GM19438 (cell line): ENCODE data around the gene ADGRB3.
A peak's percentile ranks its signal among the peaks of the same experiment; 100 is the strongest.

ENCODE experiments used
- ATAC-seq: cut with Tn5 transposase; IDR thresholded peaks from one replicate; pipeline ENCODE4 v1.9.1; 2021; ENCODE audit warnings: low read depth; ENCODE audit not compliant: unreplicated experiment

ADGRB3 gene

DNA sequence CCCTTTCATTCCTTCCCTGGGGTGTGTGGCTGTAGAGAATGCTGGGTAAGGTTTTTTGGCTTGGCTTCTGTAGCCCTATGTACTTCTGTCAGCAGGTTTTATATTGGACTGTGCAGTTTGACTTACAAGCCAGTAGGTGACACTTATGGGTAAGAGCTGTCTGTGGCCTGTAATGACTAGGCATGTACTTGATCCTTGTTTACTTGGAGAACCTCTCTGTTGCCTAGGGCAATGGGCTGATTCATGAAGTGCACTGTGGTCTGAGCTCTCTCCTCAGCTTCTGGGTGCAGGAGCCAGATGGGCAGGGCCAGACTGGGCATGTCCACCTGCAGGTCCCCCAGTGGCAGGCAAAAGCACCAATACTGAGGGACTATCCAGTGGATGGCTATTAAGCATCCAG is 544.6 kb downstream of the ADGRB3 start:
- no peak for ATAC-seq

DNA sequence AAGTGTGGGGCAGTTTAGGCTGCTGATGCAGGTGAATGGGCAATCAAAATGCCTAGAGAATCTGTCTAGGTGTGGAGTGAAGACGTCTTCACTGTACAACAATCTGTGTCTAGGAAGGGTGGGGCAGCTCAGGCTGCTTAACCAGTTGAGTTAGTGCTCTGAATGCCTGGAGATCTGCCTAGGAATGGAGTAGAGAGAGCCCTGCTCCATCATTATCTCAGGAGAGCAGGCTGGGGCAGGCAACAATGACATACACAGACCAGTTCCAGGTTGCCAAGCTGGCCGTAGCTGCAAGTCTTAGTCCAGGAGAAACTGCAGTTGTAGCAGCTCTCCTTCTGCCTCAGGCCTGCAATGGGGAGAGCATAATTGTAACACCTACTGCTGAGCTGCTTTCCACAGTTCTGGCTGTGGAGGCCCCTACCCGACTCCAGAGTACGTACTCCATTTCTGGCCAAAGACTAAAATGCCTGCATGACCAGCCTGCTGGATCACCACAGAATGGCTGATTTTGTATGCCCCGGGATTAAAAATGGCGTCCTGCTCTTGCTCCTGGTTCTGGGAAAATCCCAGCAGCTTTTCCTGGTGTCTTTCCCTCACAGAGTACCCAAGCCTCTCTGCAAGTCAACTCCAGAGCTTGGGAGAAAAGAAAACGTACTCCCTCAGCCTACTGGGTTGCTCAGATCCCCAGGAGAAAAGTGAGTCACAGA is 545.4 kb downstream of the ADGRB3 start:
- ATAC-seq = no peak

DNA sequence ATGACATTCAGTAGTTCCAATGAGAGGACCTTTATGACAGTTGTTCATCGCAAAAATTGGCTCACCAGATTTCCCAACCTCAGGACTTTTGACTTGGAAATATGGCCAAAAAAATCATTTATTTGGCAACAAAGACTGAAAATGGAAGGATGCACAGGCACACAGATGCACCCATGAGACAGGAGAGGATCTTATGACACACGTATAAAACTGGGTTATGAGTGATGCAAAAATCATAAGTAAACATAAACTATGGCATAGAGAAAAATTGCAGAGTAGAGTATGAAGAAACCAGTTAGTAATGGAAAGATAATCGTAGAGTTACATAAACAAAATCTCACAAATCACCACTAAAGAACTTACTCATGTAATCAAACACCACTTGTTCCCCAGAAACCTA is 546.9 kb downstream of the ADGRB3 start:
- ATAC-seq = no peak

DNA sequence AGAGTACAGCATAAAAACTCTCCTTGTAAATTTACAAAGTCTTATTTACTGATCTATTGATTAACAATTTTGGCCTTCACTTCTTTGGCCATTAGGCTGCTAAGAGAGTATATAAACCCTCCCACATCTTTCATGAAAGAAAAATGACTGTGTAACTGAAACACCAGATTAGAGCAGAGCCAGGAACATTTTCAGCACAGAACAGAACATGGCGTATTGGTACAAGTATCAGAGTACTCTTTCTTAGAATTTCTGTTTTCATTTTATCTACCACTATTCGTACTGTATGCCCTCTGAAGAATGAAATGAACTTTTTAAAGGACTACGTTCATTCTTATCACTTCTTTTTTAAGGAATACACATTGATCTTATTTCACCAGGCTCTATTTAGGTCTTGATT is 550.2 kb downstream of the ADGRB3 start:
- no peak for ATAC-seq

DNA sequence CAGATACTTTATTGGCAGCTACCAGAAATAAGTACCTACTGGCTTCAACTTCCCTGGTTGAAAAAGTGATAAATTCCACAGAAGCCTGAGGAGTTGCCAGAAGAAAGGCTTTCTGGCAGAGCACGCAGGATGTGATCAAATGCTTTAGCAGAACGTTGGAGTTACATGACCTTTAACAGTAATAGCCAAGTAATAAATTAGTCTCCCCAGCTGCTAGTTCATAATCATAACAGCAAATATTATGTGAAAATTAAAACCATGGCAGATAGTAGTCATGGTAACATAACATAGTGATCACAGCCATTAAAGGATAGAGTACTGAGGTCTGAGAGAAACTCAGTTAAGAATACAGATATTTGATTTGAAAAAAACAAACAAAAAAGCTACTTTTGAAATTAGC is 567.7 kb downstream of the ADGRB3 start:
- ATAC-seq = no peak

DNA sequence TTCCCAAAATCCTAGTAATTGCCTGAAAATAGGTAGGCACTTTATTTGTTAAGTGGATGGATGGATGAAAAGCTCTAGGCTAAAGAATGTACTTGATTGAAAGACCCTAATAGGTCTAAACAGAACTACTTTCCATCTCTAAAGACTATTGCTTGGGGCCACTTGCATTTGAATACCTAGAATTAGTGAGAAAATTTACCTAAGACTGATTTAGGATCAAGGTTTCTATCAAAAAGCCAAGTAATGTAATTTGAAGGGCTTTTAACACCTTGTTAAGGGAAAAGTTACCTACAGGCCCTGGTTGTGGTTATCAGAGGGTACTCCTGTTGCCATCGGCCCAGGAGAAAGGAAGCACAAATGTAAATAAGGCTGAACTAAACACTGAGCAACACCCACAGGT is 581.0 kb downstream of the ADGRB3 start:
- ATAC-seq = no peak

DNA sequence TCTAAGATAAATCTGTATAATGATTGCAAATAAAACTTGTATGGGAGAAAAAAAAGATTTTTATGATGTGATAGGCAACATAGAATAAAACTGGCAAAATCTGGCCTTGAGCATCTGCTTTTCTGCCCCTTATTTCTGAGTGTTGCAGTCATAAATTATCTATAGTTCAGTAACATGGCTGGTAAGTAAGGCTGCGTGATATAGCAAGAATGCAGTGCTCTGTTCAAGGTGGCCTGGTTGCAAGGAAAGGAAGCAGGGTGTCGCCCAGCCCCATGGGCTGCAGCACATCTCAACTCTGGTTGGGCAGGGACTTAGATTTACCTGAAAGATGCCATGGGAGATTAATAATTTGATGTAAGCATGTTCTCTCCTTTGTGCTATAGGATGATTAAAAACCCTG is 582.3 kb downstream of the ADGRB3 start:
- ATAC-seq = no peak

DNA sequence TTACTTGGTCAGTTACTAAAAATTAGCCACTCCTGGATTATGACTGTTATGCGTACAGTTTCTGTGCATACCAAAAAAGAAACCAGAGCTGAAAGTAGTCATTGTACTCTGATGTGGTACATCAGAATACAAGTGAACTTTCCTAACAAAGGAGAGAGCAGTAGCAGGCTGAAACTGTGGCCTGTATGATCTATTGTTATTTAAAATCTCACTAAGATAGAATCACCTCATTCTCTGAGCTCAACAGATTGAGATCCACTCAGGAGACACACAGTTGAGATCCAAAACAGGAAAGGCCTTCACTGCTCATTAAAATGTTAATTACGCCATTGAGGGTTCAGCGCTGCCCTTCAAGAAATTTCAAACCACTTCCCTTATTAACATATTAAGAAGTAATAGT is 585.3 kb downstream of the ADGRB3 start:
- no peak for ATAC-seq

DNA sequence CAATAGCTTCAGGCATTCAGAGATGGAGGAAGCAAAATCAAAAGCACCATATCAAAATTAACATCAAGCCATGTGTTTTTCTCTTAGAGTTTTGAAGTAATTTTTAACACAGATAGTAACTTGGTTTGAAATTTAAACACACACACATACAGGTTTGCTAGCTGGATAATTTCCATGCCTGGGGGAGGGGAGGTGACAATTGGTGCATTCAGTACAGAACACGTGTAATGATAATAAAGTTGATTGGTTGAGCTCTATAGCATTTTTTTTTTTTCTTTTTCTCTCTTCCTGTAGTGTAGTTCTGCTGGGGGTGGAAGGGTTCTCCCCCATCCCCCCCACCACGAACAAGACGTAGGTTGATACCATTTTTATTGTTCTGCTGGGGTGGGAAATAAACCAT is 596.9 kb downstream of the ADGRB3 start:
- ATAC-seq = no peak

DNA sequence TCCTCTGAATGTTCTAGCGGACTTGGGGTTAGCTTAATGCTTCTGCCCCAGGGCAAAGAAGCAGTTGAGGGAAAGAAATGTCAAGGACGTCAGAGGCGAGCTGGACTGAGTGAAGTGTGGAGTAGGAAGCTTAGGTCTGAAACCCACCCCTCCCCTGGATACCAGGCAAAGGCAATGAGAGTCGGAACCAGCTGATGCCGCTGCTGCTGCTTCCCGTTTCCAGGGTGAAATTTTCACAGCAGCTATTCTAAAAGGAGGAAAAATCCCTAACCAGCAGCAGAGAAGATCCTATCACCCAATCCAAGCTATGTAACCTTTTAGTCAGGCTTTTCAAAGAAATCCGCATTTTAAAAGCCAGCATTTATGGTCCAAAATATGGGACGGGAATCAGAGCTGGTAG is 597.4 kb downstream of the ADGRB3 start:
- ATAC-seq = no peak

DNA sequence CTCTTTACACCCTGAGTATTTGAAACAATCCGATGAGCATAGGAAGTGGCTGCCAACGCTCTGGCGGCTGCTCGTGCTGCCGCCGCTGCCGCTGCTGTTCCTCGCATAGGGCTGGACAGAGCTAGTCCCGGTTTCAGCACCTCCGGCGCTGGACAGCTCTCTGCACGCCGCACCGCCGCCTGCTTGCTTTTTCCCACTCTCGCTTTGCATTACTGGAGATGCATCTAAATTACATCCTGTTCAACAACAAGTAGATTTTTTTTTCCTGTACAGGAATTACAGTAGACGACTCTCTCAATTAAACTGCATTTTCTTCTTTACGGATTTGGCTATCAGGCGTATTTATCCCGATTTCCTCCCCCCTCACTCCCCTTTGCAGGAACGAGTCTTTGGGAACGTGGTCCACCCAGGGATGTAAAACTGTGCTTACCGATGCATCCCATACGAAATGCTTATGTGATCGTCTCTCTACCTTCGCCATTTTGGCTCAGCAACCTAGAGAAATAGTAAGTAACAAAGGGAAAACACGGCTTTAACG is 597.9 kb downstream of the ADGRB3 start:
- ATAC-seq = peak; percentile 99

DNA sequence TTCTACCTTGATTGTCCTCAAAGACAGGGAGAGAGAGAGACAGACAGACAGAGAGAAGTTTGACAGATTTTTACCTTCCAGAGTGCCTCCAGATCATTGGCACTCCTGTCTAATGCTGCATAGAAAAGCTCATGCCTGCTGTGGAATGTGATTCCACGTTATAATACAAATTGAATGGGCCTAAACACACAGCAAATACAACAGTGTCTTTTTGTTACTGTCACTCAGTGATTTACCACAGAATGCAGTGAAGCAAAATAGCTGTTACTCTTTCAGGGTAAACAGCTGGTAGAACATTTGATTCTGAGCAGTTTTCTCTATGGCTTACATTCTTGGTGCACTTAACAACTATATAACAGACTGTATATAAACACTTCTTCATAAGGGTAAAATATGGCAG is 603.0 kb downstream of the ADGRB3 start:
- no peak for ATAC-seq

DNA sequence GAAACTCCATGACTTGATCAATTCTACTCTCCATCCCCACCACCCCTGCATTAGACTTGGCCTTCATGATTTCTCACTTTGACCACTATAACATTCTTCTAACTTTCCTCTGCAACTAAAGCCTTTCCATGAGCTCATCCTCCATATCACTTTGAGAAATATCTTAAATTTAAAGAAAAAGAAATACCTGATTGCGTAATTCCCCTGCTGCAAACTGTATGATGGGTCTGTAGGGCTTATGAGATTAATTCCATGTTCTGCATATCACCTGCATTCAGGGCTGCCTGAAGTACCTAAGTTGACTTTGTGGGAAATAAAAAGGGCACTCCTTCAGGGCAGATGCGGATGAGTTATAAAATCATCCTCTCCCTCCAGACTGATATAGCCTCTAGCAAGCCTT is 611.9 kb downstream of the ADGRB3 start:
- no peak for ATAC-seq

DNA sequence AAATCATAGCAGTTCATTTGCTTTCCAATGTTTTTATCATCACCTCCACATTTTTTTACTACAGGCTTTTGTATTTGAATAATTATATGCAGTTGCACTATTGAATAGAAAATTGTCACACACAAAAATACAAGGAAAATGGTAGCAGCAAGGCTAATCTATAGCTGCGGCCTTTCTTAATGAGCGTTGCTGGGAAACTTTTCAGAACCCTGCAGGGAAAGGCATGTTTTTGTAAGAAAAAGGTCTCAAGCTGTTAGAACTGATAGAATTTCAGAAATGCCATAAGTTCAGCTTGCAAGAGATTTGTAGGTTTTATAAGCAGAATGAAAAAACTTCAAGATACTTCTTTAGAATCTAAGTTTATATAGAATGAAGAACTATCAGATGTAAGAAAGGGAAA is 625.9 kb downstream of the ADGRB3 start:
- no peak for ATAC-seq

DNA sequence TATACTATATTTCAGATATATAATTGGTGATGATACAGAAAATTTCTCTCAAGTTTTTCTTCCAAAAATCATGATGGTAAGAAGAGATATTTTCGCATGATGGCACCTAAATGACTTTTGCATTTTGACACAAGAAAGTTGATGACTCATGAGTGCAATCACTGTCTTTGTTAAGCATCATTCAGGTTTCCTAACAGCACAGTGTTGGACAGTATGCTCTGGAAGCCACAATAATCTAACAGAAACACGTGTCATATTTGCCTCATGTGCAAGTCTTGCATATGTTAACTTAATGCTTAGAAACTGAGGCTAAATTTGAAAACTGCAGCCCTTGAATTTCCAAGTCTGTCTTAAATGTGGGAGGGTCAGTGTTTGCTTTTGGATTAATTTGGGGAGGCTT is 628.2 kb downstream of the ADGRB3 start:
- no peak for ATAC-seq

DNA sequence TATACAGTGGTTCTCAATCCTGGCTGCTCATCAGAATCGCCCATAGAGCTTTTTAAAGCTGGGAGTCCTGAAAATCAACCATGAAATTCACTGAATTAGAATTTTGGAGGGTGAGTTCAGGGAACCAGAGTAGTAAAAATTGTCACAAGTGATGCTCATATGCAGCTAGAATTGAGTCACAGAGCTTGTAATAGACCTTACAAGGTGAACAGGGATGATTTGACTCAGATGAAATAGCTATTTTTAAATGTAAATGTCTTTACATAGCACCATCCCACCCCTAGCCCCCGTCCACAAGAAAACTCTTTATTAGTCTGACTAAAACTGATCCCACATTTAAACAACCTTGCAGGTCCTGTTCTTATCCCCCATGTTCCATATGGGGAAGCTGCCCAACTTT is 630.0 kb downstream of the ADGRB3 start:
- ATAC-seq = no peak

DNA sequence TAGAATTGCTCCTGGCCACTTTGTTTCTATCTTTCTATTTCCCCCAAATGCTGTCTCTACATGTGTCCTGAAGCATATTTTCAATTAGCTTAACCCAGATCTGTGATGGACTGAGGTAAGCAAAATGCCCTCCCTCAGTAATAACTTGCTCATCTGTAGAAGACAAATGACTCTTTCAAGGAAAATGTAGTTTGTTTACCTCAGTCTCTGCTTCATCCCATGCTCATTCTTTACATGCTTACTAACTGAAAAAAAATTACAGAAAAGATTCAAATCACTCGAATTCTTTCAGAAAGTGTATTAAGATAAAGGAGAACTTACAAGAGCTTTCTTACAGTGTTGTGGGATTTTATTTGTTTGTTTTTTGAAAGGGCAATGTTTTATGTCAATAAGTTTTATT is 630.6 kb downstream of the ADGRB3 start:
- ATAC-seq = no peak

DNA sequence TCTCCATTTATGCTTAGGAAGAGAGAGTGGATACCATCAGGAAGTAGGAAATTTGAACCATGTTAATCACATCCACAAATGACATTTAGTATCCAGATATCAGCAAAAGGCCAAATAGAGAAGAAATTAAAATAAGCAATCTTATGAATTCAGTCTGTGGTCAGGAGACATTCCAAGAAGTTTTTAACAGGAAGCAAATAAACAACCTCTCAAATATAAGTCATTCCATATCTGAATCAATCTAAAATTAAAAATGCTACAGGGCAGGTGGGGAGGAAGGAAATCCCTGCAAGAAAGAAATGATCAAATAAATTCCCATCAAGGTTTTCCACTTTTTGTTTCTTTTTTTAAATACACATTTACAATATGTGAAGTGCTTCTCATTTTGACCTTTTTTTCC is 641.1 kb downstream of the ADGRB3 start:
- ATAC-seq = no peak

DNA sequence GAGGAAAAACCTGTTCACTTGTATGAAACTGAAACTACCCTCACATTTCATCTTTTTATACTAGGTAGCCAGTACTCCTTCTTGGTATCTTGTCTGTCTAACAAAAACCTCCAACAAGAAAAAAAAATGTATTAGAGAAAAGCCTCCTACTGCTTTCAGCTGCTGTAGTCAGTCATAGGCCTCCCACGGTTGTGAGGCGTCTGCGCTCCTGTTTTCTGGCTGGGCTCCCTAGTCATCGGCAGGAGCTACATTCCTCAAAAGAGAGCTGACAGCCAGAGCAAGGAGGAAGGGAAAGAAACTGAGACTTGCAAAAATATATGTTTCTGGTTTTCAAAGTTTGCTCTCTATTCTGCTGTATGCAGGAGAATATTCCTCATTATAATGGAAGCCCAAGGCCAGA is 644.7 kb downstream of the ADGRB3 start:
- no peak for ATAC-seq

DNA sequence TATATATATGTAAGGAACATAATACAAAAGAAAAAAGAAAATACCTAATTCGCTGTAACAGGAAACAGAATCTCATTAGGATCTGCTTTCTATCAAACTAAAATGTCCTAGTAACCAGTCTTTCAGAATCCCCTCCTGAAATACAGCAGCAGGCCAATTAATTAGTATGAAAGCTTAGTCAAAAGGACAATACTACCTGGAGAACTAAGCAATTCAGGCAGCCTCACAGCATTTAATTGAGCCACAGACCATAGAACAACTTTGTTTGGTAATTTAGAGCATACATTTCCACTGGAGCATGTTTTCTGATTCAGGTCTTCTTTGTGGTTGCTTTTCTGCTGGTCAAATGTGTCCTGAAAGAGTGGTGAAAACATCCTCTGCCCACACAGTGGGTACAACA is 645.8 kb downstream of the ADGRB3 start:
- ATAC-seq = no peak

DNA sequence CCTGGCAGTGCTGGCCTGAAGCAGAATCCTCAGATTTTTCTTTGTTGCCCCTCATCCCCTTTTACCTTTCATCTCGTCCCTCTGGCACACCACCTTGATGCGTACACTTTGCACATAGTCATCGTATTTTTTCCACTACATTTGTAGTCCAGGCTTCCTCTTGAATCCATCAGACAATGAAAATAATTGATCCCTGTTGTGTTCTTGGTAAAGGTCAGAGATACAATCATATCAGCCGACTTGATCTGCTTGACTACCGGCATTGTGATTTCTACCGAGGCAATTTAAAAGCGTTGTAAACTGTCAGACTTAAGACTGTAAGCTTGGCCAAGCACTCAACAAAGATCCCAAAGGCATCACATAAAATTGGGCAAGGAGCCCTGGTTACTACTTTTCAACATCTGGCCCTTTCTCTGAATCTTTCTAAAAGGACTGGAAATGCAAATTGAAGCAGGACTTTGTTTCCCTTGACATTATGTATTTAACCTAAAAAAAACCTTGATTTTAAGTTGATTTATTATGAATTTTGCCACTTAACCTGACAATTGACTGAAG is 649.2 kb downstream of the ADGRB3 start:
- no peak for ATAC-seq

DNA sequence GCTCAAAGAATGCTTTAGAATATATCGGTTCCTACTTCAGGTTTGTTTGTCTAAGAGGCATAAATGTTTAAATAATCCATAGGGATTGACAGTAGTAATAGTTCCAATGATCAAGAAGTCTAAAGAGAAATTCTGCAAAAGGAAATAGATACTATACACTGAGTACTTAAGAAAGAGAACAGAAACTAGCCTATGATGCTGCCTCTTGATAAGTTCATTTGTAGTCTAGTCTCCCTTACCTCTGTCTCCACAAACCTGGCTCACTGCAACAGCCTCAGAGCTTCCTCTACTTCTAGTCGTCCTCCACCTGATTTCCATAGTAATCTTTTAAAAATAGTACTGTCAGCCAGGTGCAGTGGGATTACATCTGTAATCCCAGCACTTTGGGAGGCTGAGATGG is 650.0 kb downstream of the ADGRB3 start:
- ATAC-seq = no peak

DNA sequence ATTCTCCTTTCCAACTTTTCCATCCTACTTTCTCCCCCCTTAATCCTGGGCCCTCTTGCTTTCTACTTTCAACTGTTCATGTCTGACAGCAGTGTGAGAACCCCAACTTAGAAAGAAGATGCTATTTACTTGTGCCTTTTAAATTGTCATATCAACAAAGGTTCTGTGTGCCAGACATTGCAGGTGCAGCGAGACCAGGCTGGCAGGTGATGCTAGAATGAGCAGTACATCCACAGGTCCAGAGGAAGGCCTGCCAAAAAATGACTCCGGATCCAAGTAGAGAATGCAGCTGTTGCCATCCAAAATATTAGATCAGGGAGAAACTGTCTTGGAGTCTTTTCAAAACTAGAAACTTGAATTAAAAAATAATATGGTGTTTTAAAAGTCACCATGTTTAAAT is 651.2 kb downstream of the ADGRB3 start:
- ATAC-seq = no peak
